Embryonic facial prominence (tissue), 1 donor: Measurements from ENCODE around the gene TRIO.

Experiments
- DNase-seq: peaks from one replicate; pipeline ENCODE4 v3.0.0-alpha.2; 2016; ENCODE audit errors: extremely low spot score

TRIO gene

GRCh38 chr5:14168144-14168792, 25.1 kb downstream of the TRIO start:
- no peak for DNase-seq

DNA sequence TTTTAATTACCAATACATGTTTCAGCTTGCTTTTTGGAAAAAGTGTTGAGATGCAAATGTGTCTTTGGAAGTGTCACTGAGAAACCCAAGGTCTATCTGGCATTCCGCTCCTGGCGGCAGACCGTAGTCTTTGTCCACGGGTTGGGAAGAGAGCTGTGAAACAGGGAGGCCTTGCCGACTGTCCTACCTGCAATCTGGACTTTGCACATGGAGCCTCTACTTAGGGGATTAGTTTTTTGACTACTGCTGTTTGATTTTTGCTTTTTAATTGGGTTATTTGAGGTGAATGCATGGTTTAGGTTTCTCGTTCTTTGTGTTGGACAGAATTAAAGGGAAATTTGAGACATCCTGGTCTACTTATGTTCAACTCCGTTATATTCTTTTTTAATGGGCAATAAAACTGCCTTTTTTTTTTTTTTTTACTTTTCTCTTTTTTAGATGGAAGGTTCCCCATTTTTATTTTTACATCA, 25.7 kb downstream of the TRIO start:
- DNase-seq, result no peak

- no peak for DNase-seq
Observed at GRCh38 chr5:14171046-14171445, 27.9 kb downstream of the TRIO start.

DNA sequence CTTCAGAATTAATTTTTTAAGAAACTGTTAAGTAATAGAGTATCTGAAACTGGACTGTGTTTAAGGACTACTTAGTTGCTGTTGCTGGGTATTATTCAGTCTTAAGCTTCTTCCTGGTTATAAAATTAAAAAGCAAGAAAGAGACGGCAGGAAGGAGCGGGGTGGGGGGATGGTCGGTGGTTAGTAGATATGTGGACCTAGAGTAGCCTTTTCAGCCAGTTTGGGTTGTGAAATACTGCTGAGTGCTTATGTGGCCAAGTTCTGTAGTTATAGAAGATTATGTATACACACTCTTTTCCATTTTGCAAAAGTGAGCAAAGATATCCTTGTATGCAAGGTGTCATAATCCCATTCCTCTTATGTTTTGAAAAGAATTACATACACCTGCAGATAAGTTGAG, 28.5 kb downstream of the TRIO start:
- no peak for DNase-seq

- DNase-seq, result no peak
Observed at GRCh38 chr5:14172149-14172795, 29.1 kb downstream of the TRIO start.

- no peak for DNase-seq
Observed at GRCh38 chr5:14173377-14174229, 30.5 kb downstream of the TRIO start.

DNA sequence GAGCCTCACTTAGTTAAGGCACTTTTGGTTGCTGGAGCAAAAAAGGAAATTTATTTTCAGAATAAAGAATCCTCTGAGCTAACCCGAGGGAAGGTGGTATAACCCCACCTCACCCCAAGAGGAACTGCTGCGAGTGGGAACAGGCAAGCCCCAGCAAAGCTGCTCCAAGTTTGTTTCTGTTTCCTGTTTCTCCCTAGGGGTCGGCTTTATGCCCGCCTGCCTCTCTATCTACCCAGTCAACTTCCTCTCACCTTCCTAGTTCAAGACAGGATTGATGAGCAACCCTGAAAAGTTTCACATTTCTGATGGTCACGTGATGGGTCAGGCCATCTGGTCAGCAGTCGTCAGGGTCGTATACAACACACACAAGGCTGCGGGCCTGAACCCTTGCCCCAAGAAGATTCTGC, 31.1 kb downstream of the TRIO start:
- DNase-seq, result no peak

DNA sequence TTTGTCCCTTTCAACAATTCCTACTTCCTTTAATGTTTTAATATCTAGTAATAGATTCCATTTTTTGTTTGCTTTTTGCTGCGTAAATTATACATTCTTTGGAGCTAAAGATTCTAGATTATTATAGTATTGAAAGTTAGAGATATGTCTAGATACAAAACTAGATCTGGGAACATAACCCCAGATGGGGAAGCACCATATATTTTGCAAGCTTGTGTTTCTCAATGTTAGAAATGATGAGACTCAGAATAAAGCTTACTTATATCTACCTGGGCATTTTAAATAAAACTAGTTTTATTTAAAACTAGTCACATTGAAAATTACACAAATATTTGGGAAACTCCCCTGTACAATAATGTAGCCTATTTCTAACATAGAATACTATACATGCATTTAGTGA, 32.2 kb downstream of the TRIO start:
- DNase-seq, result no peak

- DNase-seq, result no peak
Observed at GRCh38 chr5:14176888-14177287, 33.7 kb downstream of the TRIO start.

GRCh38 chr5:14177634-14178033, 34.5 kb downstream of the TRIO start:
- no peak for DNase-seq

- no peak for DNase-seq
Observed at GRCh38 chr5:14178091-14178490, 34.9 kb downstream of the TRIO start.

DNA sequence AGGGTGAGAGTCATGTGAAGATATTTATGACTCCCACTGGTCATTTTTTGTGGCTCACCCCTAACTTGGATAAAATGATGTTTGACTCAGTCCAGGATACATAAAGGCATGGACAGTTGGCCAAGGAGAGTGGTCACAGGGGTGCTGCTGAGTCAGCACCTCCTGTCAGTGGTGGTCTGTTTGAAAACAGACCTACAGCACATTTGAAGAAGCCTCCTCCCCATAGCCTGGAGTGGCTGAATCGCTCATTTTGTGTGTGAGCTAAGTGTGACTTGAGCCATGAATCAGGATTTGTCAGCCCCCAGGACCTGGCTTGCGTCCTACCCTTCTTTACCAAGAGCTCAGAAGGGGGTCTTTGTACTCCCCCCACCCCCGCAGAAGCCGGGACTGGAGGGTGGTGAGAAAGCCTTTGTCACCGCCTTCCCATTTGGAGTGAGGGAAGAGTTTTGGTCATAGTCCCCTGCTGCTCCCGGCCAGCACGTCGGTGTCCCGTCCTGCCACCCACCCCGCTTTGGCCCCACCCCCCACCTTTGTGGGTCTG, 35.6 kb downstream of the TRIO start:
- no peak for DNase-seq

GRCh38 chr5:14179446-14179845, 36.3 kb downstream of the TRIO start:
- no peak for DNase-seq

DNA sequence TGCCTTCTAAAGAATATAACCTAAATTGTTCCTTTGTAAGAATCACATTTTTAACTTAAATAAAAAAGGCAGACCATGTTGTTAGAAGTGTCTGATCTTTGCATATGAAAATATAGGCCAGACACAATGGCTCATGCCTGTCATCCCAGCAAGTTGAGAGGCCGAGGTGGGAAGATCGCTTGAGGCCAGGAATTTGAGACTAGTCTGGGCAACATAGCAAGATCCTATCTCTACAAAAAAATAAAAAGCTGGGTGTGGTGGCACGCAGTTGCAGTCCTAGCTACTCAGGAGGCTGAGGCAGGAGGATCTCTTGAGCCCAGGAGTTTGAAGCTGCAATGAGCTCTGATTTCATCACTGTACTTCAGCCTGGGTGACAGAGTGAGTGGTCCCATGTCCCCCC, 37.3 kb downstream of the TRIO start:
- DNase-seq, result no peak

- DNase-seq, result no peak
Observed at GRCh38 chr5:14181299-14181968, 38.3 kb downstream of the TRIO start.

GRCh38 chr5:14182761-14183160, 39.6 kb downstream of the TRIO start:
- no peak for DNase-seq

DNA sequence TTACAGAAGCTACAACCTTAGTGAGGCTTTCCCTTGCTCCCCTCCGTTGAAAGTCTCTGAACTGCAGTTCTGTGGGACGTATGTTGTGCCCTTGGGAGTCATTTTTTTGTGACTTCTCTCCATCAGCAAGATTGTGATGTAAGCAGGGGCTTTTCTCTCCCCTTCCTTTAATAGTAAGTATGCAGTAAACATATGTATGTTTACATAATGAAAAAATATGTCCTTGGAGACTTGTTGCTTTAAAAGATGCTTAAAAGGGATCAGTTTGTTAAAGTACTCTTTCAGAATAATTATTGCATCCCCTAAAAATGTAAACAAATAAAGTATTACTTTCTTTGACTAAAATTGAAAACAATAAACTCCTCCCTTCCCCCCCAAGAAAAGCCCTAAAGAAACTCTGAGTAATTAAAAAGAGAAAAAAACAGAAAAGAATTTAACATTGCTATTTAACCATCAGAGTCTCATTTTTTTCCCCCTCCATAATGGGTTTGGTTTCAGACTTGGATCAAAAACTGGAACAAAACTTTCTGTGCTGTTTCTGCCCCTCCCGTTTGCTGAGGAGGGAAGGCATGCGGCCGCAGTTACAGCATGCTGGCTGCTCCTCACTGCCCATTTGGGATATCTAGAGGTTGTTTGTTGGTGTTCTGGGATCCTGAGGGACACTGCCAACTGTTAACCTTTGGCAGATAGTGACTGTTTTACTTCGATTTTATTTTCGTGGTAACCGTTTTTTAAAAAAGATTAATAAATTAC, 40.2 kb downstream of the TRIO start:
- DNase-seq, result no peak

DNA sequence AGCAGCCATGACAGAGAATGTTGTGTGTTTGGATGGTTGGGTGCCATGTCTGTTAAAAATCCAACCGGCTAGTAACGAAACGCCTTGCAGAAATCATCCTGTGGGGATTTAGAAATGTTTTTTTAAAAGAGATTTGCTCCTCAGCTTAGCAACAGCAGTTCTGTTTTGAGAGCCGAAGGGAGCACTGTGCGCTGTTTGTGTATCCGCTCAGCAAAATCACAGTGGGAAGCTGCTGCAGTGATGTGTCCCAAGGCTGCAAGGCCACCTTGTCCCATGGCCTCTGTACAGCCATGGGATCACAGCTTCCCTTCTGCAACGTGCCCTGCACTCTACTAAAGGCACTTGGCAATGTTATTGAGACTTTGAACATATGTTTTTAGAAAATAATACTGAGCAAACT, 40.9 kb downstream of the TRIO start:
- DNase-seq, result no peak

DNA sequence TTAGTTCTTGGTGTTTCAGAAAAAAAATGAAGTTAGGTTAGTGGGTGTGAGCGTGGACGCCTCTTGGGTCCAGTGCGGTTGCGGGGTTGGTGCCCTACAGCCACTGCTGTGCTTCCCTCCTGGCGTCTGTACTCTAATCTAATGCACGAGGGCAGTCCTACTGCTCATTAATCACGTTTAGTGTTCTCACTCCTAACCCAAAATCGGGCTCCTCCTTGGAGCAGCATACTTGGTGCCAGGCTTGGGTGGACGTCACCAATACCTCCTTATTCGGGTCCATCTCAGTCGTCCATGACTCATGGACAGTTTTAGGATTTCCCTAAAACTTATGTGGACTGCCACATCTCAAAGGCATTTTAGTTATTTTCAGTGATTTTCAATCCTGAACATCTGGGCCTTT, 41.6 kb downstream of the TRIO start:
- no peak for DNase-seq

GRCh38 chr5:14185326-14186058, 42.4 kb downstream of the TRIO start:
- DNase-seq, result no peak
